ENCODE measurements around the gene UBB. TPM values are rescaled to one million over a fixed set of nuclear protein-coding genes. Genes with fewer than 3 reads are reported as not detected.

The UBB gene
- total and polyA plus RNA-seq, 9 of the 15 experiments (the other 6 are each of a cell fraction or from before 2014, with no cell fraction given) = 1,069 to 4,143 (median 1,696) TPM

DNA sequence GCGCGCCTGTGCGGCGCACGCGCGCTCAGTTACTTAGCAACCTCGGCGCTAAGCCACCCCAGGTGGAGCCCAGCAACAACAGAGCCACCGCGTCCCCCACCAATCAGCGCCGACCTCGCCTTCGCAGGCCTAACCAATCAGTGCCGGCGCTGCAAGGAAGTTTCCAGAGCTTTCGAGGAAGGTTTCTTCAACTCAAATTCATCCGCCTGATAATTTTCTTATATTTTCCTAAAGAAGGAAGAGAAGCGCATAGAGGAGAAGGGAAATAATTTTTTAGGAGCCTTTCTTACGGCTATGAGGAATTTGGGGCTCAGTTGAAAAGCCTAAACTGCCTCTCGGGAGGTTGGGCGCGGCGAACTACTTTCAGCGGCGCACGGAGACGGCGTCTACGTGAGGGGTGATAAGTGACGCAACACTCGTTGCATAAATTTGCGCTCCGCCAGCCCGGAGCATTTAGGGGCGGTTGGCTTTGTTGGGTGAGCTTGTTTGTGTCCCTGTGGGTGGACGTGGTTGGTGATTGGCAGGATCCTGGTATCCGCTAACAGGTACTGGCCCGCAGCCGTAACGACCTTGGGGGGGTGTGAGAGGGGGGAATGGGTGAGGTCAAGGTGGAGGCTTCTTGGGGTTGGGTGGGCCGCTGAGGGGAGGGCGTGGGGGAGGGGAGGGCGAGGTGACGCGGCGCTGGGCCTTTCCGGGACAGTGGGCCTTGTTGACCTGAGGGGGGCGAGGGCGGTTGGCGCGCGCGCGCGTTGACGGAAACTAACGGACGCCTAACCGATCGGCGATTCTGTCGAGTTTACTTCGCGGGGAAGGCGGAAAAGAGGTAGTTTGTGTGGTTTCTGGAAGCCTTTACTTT lies at the start of gene UBB (continued):
- TF ChIP-seq, protein P1, sequence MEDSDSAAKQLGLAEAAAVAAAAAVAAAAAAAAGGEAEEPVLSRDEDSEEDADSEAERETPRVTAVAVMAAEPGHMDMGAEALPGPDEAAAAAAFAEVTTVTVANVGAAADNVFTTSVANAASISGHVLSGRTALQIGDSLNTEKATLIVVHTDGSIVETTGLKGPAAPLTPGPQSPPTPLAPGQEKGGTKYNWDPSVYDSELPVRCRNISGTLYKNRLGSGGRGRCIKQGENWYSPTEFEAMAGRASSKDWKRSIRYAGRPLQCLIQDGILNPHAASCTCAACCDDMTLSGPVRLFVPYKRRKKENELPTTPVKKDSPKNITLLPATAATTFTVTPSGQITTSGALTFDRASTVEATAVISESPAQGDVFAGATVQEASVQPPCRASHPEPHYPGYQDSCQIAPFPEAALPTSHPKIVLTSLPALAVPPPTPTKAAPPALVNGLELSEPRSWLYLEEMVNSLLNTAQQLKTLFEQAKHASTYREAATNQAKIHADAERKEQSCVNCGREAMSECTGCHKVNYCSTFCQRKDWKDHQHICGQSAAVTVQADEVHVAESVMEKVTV (CRISPR knock-in tag; IDR thresholded peaks at IDR 0.05) = peak; percentile 19; the same call in 1 of the 2 replicates
- TF ChIP-seq NONO (IDR thresholded peaks at IDR 0.05; ENCODE audit: low read depth in 2 of 2, low read length in 1 of 2) (0 out of 4 replicates have a peak, but pooled peaks of 1 of the 2 experiments have one; percentile 49), ZFPM2 (CRISPR knock-in tag; IDR thresholded peaks at IDR 0.05) (no peak), REST (IDR thresholded peaks at IDR 0.05; ENCODE audit: borderline replicate concordance) (no peak), REST (CRISPR knock-in tag; IDR thresholded peaks at IDR 0.05; ENCODE audit: low read depth) (no peak), ZNF431 (CRISPR knock-in tag; IDR thresholded peaks at IDR 0.05) (no peak), JUND (IDR thresholded peaks at IDR 0.05; ENCODE audit: borderline replicate concordance, low read depth, low read length) (peak; percentile 57), JUND (tag; IDR thresholded peaks at IDR 0.05; ENCODE audit: borderline replicate concordance, low read depth, low read length) (peak; percentile 78; the same call in 2 of the 3 replicates), BCOR (IDR thresholded peaks at IDR 0.05) (peak; percentile 42; the same call in 1 of the 2 replicates), DPF2 (IDR thresholded peaks at IDR 0.05) (0 out of 2 replicates have a peak, but pooled peaks have one; percentile 5), ESRRB (CRISPR knock-in tag; IDR thresholded peaks at IDR 0.05; ENCODE audit: borderline replicate concordance) (no peak), POLR2AphosphoS5 (IDR thresholded peaks at IDR 0.05; ENCODE audit: control insufficient read depth, insufficient read depth, low read depth, low read length) (peak; percentile 97)
- TF ChIP-seq, protein P2, sequence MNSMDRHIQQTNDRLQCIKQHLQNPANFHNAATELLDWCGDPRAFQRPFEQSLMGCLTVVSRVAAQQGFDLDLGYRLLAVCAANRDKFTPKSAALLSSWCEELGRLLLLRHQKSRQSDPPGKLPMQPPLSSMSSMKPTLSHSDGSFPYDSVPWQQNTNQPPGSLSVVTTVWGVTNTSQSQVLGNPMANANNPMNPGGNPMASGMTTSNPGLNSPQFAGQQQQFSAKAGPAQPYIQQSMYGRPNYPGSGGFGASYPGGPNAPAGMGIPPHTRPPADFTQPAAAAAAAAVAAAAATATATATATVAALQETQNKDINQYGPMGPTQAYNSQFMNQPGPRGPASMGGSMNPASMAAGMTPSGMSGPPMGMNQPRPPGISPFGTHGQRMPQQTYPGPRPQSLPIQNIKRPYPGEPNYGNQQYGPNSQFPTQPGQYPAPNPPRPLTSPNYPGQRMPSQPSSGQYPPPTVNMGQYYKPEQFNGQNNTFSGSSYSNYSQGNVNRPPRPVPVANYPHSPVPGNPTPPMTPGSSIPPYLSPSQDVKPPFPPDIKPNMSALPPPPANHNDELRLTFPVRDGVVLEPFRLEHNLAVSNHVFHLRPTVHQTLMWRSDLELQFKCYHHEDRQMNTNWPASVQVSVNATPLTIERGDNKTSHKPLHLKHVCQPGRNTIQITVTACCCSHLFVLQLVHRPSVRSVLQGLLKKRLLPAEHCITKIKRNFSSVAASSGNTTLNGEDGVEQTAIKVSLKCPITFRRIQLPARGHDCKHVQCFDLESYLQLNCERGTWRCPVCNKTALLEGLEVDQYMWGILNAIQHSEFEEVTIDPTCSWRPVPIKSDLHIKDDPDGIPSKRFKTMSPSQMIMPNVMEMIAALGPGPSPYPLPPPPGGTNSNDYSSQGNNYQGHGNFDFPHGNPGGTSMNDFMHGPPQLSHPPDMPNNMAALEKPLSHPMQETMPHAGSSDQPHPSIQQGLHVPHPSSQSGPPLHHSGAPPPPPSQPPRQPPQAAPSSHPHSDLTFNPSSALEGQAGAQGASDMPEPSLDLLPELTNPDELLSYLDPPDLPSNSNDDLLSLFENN (IDR thresholded peaks at IDR 0.05; ENCODE audit: low read depth in 2 of 2, low read length in 2 of 2) = peak in 1 of 2 experiments; percentile 78; a peak in 2 of 4 replicates

Data from K562 (cell line).